GM10847 (cell line): ENCODE data around the gene TRPV2.

Source experiments
- POLR2A ChIP-seq: IDR thresholded peaks from 2 replicates; pipeline ENCODE4 v1.6.1; 2011; ENCODE audit not compliant: insufficient read length; ENCODE audit errors: extremely low read depth

TRPV2 gene, protein sequence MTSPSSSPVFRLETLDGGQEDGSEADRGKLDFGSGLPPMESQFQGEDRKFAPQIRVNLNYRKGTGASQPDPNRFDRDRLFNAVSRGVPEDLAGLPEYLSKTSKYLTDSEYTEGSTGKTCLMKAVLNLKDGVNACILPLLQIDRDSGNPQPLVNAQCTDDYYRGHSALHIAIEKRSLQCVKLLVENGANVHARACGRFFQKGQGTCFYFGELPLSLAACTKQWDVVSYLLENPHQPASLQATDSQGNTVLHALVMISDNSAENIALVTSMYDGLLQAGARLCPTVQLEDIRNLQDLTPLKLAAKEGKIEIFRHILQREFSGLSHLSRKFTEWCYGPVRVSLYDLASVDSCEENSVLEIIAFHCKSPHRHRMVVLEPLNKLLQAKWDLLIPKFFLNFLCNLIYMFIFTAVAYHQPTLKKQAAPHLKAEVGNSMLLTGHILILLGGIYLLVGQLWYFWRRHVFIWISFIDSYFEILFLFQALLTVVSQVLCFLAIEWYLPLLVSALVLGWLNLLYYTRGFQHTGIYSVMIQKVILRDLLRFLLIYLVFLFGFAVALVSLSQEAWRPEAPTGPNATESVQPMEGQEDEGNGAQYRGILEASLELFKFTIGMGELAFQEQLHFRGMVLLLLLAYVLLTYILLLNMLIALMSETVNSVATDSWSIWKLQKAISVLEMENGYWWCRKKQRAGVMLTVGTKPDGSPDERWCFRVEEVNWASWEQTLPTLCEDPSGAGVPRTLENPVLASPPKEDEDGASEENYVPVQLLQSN

DNA sequence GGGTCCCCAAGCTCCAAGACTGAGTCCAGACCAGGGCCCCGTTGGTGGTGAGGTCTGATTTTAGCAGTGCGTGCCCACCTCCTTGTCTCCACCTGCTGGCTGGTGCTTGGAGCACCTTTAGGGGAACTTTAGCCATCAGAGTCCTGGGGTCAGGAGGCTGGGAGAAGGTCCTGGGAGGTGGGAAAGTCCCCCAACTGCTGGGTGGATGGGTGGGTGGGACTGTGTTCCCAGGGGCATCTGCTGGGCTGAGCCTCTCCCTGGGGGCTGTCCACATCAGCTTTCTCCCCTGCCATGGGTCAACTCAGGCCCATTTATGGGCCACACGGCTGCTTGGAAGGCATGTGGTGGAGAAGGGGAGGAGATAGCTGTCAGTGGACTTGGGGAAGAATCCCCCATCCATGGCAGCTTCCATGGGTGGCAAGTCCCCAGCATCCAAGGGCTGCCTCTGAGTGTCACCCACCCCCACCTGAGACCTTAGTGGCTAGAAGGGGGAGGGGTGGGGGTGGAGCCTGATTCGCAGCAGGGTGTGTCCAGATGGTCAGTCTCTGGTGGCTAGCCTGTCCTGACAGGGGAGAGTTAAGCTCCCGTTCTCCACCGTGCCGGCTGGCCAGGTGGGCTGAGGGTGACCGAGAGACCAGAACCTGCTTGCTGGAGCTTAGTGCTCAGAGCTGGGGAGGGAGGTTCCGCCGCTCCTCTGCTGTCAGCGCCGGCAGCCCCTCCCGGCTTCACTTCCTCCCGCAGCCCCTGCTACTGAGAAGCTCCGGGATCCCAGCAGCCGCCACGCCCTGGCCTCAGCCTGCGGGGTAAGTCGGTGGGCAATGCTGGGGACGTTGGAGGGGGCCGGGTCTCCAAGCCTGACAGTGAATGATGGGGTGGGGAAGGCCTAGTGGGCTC is at the start of gene TRPV2:
TRPV2 (plus strand) TSS at position 541 of the 894 bp plus-strand sequence. CDS start 2,098 bp downstream, outside the sequence.
- TF ChIP-seq POLR2A: peak; percentile 44

DNA sequence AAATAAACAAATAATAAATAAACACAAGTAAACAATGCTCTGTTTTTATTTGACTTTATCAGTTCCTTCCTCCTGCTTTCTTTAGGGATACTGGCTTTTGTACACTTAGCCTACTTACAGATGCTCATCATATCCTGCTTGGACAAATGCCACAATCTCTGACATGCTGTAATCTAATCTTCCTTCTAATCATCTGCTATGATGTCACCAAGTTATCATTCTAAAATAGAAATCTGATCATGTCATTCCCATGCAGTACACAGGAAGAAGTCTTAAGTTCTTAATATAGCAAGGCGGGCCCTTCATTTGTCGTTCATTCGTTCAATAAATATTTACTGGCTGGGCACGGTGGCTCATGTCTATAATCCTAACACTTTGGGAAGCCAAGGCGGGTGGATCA is 43.6 kb upstream of the TRPV2 start:
- no peak for TF ChIP-seq POLR2A

DNA sequence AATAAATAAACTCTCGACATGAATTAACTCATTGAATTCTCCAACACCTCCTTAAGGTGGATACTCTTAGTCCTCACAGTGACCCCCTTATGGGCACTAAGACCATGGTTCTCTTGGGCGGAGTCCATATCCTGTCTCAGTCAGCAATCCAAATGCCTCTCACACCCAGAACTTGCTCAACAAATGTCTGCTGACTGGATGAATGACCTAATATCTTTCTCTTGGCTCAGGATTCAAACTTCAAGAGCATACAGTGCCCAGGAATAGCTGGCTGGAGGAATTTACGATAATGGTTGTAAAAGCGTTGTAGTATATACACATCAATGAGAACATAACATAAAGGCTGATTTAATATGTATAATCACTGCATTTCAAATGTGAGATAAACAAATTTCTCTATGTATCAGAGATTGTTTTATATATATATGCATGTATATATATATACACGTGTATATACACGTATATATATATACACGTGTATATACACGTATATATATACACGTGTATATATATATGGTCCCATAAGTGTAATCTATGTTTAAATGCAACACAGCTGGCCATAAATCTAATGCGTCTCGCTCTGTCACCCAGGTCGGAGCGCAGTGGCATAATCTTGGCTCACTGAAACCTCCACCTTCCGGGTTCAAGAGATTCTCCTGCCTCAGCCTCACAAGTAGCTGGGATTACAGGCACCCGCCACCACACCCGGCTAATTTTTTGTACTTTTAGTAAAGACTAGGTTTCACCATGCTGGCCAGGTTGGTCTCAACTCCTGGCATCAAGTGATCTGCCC is 41.0 kb upstream of the TRPV2 start:
- TF ChIP-seq POLR2A: no peak

DNA sequence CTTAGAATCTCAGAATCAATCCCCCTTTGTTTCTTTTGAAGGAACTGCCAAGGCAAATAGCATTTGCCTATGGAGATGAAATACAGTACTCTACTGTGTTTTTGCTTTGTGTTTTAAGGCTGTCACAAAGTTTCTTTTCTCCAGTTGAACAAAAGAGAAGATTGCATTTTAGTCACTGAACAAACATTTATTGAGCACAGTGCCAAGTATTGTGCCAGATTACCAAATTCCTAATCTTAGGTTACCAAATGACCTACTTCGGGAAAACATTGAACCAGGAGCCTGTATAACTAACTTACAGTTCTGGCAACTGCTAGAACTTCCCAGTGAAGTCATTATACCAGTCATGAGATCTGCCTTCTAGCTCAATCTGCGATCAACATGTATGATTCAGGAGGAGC is 37.4 kb upstream of the TRPV2 start:
- no peak for TF ChIP-seq POLR2A

DNA sequence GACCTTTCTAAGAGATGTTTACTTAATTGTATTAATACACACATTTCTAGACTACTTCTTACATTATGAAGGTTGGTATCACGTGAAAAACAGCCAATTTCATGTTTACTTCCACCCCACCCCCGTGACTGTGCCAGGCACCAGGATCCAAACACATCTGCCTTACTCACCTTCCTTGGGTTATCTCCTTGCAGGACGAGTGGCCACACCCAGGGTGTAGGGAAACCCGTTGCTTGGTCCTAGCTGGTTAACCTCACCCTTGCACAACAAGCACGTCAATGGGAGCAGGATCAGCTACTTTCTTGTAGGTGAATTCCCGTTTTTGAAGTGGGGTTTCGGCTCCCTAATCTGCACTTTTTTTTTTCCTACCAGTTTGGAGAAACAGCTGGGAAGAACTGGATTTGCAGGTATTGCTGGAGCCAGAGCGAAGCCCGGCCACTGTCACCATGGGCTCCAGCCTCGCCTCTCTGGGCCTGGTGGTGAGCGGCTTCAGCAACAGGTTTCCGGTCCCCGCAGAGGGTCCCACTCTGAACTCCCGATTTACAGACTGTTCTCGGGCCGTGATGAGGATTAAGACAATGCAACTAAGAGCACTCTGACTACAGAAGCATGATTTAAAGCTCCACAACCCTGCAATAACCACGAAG is 36.6 kb upstream of the TRPV2 start:
- no peak for TF ChIP-seq POLR2A

DNA sequence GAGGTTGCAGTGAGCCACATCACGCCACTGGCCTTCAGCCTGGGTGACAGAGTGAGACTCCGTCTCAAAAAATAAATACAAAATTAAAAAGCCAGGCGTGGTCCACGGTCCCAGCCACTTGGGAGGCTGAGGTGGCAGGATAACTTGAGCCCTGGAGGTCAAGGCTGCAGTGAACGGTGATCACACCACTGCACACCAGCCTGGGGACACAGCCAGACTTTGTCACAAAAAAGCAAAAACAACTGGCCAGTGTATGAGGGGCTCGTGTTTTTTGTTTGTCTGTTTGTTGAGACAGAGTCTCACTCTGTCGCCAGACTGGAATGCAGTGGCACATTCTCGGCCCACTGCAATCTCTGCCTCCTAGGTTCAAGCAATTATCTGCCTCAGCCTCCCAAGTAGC is 35.7 kb upstream of the TRPV2 start:
- TF ChIP-seq POLR2A: no peak

DNA sequence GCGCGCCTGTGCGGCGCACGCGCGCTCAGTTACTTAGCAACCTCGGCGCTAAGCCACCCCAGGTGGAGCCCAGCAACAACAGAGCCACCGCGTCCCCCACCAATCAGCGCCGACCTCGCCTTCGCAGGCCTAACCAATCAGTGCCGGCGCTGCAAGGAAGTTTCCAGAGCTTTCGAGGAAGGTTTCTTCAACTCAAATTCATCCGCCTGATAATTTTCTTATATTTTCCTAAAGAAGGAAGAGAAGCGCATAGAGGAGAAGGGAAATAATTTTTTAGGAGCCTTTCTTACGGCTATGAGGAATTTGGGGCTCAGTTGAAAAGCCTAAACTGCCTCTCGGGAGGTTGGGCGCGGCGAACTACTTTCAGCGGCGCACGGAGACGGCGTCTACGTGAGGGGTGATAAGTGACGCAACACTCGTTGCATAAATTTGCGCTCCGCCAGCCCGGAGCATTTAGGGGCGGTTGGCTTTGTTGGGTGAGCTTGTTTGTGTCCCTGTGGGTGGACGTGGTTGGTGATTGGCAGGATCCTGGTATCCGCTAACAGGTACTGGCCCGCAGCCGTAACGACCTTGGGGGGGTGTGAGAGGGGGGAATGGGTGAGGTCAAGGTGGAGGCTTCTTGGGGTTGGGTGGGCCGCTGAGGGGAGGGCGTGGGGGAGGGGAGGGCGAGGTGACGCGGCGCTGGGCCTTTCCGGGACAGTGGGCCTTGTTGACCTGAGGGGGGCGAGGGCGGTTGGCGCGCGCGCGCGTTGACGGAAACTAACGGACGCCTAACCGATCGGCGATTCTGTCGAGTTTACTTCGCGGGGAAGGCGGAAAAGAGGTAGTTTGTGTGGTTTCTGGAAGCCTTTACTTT is 34.5 kb upstream of the TRPV2 start, which contains the start of gene UBB:
UBB (plus strand) TSS at position 452 of the 856 bp plus-strand sequence. CDS start 817 bp downstream, outside the sequence.
- TF ChIP-seq POLR2A: peak; percentile 99

DNA sequence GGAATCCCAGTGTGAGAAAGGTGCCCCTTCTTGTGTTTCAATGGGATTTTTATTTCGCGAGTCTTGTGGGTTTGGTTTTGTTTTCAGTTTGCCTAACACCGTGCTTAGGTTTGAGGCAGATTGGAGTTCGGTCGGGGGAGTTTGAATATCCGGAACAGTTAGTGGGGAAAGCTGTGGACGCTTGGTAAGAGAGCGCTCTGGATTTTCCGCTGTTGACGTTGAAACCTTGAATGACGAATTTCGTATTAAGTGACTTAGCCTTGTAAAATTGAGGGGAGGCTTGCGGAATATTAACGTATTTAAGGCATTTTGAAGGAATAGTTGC is 33.9 kb upstream of the TRPV2 start:
- no peak for TF ChIP-seq POLR2A

DNA sequence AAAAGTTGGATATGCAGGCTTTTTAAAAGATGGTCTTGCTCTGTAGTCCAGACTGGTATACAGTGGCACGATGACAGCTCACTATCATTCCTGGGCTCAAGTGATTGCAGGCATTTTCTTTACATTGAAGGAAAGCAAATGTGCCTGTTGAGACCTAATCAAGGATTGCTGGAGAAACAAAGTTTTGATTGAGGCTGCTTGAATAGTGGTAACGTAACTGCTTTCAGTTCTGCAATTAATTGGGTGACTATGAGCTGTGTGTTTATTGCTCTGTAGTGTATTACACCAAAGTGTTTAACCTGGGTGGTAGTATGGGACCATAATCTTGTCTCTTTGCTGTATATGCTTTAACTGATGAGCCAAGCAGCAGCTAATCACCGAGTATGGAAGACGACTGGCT is 32.2 kb upstream of the TRPV2 start:
- TF ChIP-seq POLR2A: no peak

DNA sequence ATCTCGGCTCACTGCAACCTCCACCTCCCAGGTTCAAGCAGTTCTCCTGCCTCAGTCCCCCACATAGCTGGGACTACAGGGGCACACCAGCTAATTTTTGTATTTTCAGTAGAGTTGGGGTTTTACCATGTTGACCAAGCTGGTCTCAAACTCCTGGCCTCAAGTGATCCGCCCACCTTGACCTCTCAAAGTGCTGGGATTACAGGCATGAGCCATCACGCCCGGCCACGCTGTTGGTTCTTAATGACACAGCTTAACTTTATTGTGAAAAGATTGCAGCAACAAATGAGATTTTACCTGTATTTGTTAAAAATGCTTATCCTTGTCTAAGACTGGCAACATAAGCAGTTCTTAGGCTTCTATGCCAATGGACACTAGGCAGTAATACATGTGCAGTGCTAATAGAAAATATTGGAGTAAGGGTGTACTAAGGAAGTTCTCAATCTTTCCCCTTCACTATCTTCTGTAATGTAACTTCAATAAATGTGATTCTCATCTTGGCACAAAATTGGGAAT is 31.5 kb upstream of the TRPV2 start:
- TF ChIP-seq POLR2A: no peak

DNA sequence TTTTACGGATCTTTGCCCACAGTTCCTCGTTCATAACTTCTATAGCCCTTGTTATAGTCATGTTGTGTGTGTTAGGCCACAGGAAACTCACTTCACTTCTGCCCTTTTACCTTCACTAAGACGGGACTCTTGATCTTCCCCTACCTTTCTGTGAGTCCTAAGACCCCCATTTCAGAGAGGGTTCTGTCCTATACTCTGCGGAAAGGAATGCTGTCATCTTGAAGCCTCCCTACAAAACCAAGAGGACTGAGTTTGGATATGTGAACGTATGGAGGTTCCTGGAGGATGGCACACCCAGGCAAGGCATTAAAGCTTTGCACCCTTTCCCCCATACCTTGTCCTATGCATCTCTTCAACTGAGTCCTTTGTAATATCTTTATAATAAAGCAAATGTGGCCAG is 30.8 kb upstream of the TRPV2 start:
- no peak for TF ChIP-seq POLR2A

DNA sequence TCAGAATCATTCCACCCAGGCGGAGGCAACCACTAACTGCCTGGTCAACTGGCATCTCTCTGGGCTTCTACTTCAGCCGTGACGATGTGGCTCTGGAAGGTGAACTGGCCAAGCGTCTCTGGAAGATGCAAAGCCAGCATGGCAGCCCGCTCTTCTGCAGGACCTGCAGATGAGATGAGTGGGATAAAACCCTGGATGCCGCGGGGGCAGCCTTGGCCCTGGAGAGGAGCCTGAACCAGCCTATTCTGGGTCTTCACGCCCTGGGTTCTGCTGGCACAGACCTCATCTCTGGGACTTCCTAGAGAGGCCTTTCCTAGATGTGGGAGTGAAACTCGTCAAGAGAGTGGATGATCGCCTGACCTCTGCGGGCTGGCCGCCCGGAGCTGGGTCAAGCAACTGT is 23.9 kb upstream of the TRPV2 start:
- TF ChIP-seq POLR2A: no peak
